ENCODE results near the gene CAST.

- TF ChIP-seq, protein P1, sequence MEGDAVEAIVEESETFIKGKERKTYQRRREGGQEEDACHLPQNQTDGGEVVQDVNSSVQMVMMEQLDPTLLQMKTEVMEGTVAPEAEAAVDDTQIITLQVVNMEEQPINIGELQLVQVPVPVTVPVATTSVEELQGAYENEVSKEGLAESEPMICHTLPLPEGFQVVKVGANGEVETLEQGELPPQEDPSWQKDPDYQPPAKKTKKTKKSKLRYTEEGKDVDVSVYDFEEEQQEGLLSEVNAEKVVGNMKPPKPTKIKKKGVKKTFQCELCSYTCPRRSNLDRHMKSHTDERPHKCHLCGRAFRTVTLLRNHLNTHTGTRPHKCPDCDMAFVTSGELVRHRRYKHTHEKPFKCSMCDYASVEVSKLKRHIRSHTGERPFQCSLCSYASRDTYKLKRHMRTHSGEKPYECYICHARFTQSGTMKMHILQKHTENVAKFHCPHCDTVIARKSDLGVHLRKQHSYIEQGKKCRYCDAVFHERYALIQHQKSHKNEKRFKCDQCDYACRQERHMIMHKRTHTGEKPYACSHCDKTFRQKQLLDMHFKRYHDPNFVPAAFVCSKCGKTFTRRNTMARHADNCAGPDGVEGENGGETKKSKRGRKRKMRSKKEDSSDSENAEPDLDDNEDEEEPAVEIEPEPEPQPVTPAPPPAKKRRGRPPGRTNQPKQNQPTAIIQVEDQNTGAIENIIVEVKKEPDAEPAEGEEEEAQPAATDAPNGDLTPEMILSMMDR (IDR thresholded peaks at IDR 0.05; ENCODE audit: extremely low read depth in 1 of 2, insufficient read depth in 1 of 2, low read depth in 1 of 2, low read length in 2 of 2), result no peak
- TF ChIP-seq POLR2AphosphoS5 (IDR thresholded peaks at IDR 0.05; ENCODE audit: insufficient read depth, low read depth, low read length) (no peak), POLR2A (IDR thresholded peaks at IDR 0.05; ENCODE audit: low read depth, low read length) (no peak), EZH2 (IDR thresholded peaks at IDR 0.05; ENCODE audit: borderline replicate concordance, low read depth, low read length, severe bottlenecking) (no peak), JUN (IDR thresholded peaks at IDR 0.05; ENCODE audit: borderline replicate concordance, insufficient read depth, insufficient read length, low read depth) (no peak)
- TF ChIP-seq, protein P2, sequence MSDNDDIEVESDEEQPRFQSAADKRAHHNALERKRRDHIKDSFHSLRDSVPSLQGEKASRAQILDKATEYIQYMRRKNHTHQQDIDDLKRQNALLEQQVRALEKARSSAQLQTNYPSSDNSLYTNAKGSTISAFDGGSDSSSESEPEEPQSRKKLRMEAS (IDR thresholded peaks at IDR 0.05; ENCODE audit: insufficient read depth, insufficient read length), result no peak
These were observed 9.3 kb upstream of the CAST start for GRCh38 chr5:96652769-96653454.

Data from endothelial cell of umbilical vein (primary cell).